NT2/D1 (cell line): ENCODE measurements around the gene SLC19A1.

Source experiments
- YY1 ChIP-seq: IDR thresholded peaks from 2 replicates; pipeline ENCODE4 v1.6.1; 2011; ENCODE audit not compliant: insufficient read length, insufficient read depth
- ZNF274 ChIP-seq: IDR thresholded peaks from 2 replicates; pipeline ENCODE4 v1.6.1; 2011; ENCODE audit warnings: mild to moderate bottlenecking, low read depth, low read length

GRCh38 chr21:45580576-45581321 is 38.5 kb upstream of the SLC19A1 start:
- no peak for TF ChIP-seq ZNF274
- no peak for TF ChIP-seq YY1
